ENCODE measurements around the gene ST8SIA1.
A peak's percentile ranks its signal among the peaks of the same experiment; 100 is the strongest.

ST8SIA1 gene

GRCh38 chr12:22350886-22351285 is 16.4 kb upstream of the ST8SIA1 start:
- TF ChIP-seq GATA1 (IDR thresholded peaks at IDR 0.05; ENCODE audit: low read depth, low read length) (no peak), POLR2A (IDR thresholded peaks at IDR 0.05; ENCODE audit: low read length) (no peak)
- DNase-seq: peak; percentile 52 to 87

GRCh38 chr12:22348208-22348607 is 13.7 kb upstream of the ST8SIA1 start:
- no peak for DNase-seq
- TF ChIP-seq POLR2A (IDR thresholded peaks at IDR 0.05; ENCODE audit: low read length) (no peak), GATA1 (IDR thresholded peaks at IDR 0.05; ENCODE audit: low read depth, low read length) (no peak)

- DNase-seq: no peak
- TF ChIP-seq GATA1 (IDR thresholded peaks at IDR 0.05; ENCODE audit: low read depth, low read length) (no peak), POLR2A (IDR thresholded peaks at IDR 0.05; ENCODE audit: low read length) (no peak)
Observed at GRCh38 chr12:22340143-22340542, 5.6 kb upstream of the ST8SIA1 start.

GRCh38 chr12:22339691-22340090 is 5.2 kb upstream of the ST8SIA1 start:
- TF ChIP-seq POLR2A (IDR thresholded peaks at IDR 0.05; ENCODE audit: low read length) (no peak), GATA1 (IDR thresholded peaks at IDR 0.05; ENCODE audit: low read depth, low read length) (no peak)
- no peak for DNase-seq

GRCh38 chr12:22335794-22336166 is 1.3 kb upstream of the ST8SIA1 start:
- TF ChIP-seq GATA1 (IDR thresholded peaks at IDR 0.05; ENCODE audit: low read depth, low read length) (no peak), POLR2A (IDR thresholded peaks at IDR 0.05; ENCODE audit: low read length) (no peak)
- DNase-seq: no peak

GRCh38 chr12:22333713-22334409 is 646 bp downstream of the ST8SIA1 start:
- peak; percentile 48 to 53 for DNase-seq
- TF ChIP-seq GATA1 (IDR thresholded peaks at IDR 0.05; ENCODE audit: low read depth, low read length): no peak

- TF ChIP-seq POLR2A (IDR thresholded peaks at IDR 0.05; ENCODE audit: low read length) (no peak), GATA1 (IDR thresholded peaks at IDR 0.05; ENCODE audit: low read depth, low read length) (no peak)
- DNase-seq: peak in 1 of 2 experiments; percentile 28
Observed at GRCh38 chr12:22333186-22333712, 1.3 kb downstream of the ST8SIA1 start.

- TF ChIP-seq POLR2A (IDR thresholded peaks at IDR 0.05; ENCODE audit: low read length) (no peak), GATA1 (IDR thresholded peaks at IDR 0.05; ENCODE audit: low read depth, low read length) (no peak)
- peak in 1 of 2 experiments; percentile 9 for DNase-seq
Observed at GRCh38 chr12:22332202-22332601, 2.3 kb downstream of the ST8SIA1 start.

GRCh38 chr12:22329621-22330020 is 4.9 kb downstream of the ST8SIA1 start:
- TF ChIP-seq POLR2A (IDR thresholded peaks at IDR 0.05; ENCODE audit: low read length): no peak
- TF ChIP-seq GATA1 (IDR thresholded peaks at IDR 0.05; ENCODE audit: low read depth, low read length): no peak
- peak; percentile 54 to 65 for DNase-seq

GRCh38 chr12:22325218-22325617 is 9.3 kb downstream of the ST8SIA1 start:
- no peak for DNase-seq
- TF ChIP-seq POLR2A (IDR thresholded peaks at IDR 0.05; ENCODE audit: low read length): no peak
- TF ChIP-seq GATA1 (IDR thresholded peaks at IDR 0.05; ENCODE audit: low read depth, low read length): no peak

- DNase-seq: no peak
- no peak for TF ChIP-seq POLR2A (IDR thresholded peaks at IDR 0.05; ENCODE audit: low read length)
- TF ChIP-seq GATA1 (IDR thresholded peaks at IDR 0.05; ENCODE audit: low read depth, low read length): no peak
Observed at GRCh38 chr12:22322091-22322490, 12.4 kb downstream of the ST8SIA1 start.

- peak in 1 of 2 experiments; percentile 11 for DNase-seq
- no peak for TF ChIP-seq POLR2A (IDR thresholded peaks at IDR 0.05; ENCODE audit: low read length)
- TF ChIP-seq GATA1 (IDR thresholded peaks at IDR 0.05; ENCODE audit: low read depth, low read length): no peak
Observed at GRCh38 chr12:22321638-22322037, 12.9 kb downstream of the ST8SIA1 start.

GRCh38 chr12:22321018-22321605 is 13.4 kb downstream of the ST8SIA1 start:
- DNase-seq: no peak
- TF ChIP-seq GATA1 (IDR thresholded peaks at IDR 0.05; ENCODE audit: low read depth, low read length): no peak
- TF ChIP-seq POLR2A (IDR thresholded peaks at IDR 0.05; ENCODE audit: low read length): no peak

- no peak for TF ChIP-seq GATA1 (IDR thresholded peaks at IDR 0.05; ENCODE audit: low read depth, low read length)
- TF ChIP-seq POLR2A (IDR thresholded peaks at IDR 0.05; ENCODE audit: low read length): no peak
- DNase-seq: no peak
Observed at GRCh38 chr12:22318108-22318737, 16.3 kb downstream of the ST8SIA1 start.

Measured in erythroblast (primary cell).